LNCAP (cell line): ENCODE results near the gene WDFY3.

Source experiments
- TF ChIP-seq, protein P1 (sequence below): fragments of 450-650 bp; IDR thresholded peaks from 2 replicates; pipeline ENCODE4 v1.5.1; 2017; ENCODE audit warnings: mild to moderate bottlenecking

The WDFY3 gene

DNA sequence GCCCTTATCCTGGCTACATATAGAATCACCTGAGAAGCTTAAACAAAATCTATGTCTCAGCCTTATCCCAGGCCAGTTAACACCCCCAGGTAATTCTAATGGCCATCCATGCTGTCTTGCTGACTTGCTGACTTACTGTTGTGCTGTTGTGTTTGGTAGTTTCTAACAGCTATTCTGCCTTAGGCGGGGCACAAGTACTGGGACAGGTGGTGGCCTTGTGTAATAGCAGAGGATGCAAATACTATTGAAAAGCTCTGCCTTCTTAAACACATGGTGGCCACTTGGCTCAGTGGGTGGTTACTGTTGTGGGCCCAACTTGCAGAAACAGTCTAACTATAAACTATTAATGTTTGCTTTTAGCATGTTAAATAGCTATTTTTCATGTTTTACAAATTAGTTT is 327.3 kb downstream of the WDFY3 start:
- TF ChIP-seq, protein P1, sequence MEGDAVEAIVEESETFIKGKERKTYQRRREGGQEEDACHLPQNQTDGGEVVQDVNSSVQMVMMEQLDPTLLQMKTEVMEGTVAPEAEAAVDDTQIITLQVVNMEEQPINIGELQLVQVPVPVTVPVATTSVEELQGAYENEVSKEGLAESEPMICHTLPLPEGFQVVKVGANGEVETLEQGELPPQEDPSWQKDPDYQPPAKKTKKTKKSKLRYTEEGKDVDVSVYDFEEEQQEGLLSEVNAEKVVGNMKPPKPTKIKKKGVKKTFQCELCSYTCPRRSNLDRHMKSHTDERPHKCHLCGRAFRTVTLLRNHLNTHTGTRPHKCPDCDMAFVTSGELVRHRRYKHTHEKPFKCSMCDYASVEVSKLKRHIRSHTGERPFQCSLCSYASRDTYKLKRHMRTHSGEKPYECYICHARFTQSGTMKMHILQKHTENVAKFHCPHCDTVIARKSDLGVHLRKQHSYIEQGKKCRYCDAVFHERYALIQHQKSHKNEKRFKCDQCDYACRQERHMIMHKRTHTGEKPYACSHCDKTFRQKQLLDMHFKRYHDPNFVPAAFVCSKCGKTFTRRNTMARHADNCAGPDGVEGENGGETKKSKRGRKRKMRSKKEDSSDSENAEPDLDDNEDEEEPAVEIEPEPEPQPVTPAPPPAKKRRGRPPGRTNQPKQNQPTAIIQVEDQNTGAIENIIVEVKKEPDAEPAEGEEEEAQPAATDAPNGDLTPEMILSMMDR: no peak

DNA sequence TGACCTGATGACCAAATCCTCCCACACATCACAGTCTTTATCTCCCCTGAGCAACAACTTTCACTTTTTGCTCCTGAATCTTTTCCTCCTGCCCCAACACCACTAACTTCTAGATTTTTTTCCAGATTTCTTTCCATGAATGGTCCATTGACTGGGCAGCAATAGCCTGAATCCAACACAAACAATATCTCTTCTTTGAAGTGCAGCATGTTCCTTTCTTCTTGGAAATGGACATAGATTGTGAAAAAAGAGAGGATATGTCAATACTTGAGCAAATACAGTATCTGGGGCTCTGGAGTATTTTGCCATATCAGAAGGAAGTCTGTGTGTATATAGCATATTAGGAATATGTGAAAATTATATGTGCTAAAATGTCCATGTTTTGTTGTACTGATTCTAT is 328.4 kb downstream of the WDFY3 start:
- TF ChIP-seq, protein P1: no peak

DNA sequence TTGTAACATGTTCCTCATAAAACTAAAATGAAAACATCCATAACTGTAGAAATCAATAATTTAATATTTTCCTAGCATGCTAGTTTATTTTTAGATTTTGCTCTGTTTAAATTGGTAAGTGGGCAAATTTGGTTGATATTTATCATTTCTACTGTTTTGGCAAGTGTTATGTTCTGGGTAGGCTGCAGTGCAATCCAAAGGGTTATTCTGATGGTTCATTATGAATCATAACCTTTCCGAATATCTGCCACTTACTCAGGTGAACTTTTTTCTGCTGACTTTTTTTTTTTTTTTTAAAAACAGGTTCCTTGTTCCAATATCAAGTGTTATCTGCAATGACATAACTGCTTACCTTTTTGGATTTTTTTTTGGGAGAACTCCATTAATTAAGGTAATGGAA is 331.5 kb downstream of the WDFY3 start:
- TF ChIP-seq, protein P1: no peak

DNA sequence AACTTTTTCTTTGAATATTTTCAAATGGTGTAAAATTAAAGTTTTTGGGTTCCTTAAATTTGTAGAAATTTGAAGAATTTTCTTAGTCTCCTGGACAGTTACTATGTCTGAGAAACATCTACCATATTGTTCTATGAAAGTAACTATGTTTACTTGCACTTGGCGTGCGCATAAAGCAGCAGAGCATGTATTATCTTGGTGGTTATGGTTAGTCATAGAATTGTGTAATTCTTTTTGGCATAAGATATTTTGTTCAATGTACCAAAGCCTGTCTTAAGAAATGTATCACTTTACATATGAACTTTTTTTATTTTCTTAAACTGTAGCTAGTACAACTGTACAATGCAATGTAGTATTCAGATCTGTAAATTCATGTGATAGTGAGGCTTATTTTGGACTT is 334.4 kb downstream of the WDFY3 start:
- TF ChIP-seq, protein P1: no peak

DNA sequence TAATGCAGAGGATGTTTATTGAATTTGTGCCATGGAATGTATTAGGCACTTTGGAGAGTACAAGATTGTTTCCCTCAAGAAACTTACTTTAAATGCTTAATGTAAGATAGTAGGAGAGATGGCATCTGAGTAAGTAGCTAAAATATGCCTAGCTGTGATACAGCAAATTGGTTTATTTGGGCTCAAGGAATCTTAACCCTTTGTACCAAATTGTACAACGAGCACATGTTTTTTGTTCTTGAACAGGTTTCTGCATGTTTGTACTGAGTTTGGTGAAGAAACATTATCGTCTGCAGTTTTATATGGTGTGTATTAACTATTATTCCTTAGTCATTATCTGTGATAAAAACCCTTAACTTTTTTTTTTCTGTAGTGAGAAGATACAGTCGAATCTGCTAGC is 334.9 kb downstream of the WDFY3 start:
- TF ChIP-seq, protein P1: no peak

DNA sequence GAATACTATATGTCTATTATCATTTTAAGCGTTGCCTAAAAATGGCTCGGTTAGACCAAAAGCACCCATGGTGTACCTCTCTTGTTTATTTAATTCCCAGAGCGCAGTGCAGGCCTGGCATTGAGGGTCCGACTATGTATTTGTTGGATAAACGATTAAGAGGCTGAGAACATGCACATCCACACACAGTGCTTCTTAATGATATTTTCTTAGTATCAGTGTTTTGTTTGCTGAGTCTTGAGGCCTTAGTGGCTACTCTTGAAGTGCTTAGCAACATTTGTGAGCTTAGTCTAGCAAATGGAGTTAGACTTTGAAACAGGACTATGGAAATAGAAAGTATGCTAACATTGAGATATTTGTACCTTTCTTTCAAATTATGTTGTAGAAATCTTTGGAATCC is 339.8 kb downstream of the WDFY3 start:
- TF ChIP-seq, protein P1: no peak

DNA sequence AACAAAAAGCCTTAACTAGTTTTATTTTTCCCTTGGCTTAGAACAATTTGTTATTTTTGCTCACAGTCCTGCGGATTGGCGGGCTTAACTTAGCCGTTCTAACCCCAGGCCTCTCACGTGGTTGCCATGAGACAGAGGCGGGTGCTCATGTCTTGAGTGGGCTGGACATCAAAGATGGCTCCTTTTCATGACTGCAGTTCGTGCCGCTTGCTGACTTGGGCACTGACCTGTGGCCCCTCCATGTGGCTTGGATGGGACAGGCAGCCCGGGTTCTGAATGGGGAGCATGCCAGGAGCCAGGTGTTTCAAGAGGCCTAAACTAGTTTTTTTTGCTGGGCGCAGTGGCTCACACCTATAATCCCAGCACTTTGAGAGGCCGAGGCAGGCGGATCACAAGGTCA is 342.8 kb downstream of the WDFY3 start:
- TF ChIP-seq, protein P1: no peak

DNA sequence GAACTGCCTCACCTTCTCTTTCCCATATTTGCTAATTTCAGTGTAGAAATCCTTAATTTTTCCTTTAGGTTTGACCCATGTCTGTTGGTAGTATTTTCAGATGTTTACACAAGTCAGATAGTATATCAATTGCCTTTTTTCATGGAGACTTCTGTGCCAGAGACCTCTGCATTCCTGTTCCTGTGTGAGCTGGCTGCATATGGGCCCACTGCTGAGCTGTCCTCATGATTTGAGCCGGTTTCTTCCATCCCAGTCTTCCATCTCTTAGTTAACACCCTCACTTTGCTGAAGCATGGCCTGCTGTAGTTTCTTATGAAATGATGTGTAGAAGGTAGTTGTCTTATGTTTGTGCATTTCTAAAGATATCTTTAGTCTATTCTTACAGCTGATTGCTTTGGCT is 343.5 kb downstream of the WDFY3 start:
- TF ChIP-seq, protein P1: no peak
